T-cell (primary cell): ENCODE measurements around the gene HES1. TPM values are rescaled to one million over a fixed set of nuclear protein-coding genes. Genes with fewer than 3 reads are reported as not detected.

ENCODE experiments used
- ATAC-seq, 4 experiments: fragments of 200-7000 bp in 3 of 4; fragments of 150-1000 bp in 1 of 4; cut with Tn5 transposase; replicated peaks in 1 of 4; 1 replicate in 3 of 4; 2 replicates in 1 of 4; pipeline ENCODE4 v1.10.0; 2021; ENCODE audit warnings: moderate library complexity in 3 of 4, mild to moderate bottlenecking in 2 of 4, moderate number of reproducible peaks in 1 of 4
- CTCF ChIA-PET, 2 donors: fragments of 300-600 bp; sonication (Branson Sonifier 250); formaldehyde crosslinking; loops; one replicate each; lab custom pipeline; 2022; ENCODE audit warnings: antibody characterized with exemption in 2 of 2; lab: Charles Lee
- POLR2A ChIA-PET, 2 donors: fragments of 300-600 bp; sonication (Branson Sonifier 250); formaldehyde crosslinking; loops; one replicate each; lab custom pipeline; 2022; ENCODE audit warnings: antibody characterized with exemption in 2 of 2; lab: Charles Lee
- DNase-seq, 35 experiments: peaks; one replicate each; pipeline versions ENCODE4 v3.0.0 to v3.0.0-alpha.2; 2013 to 2023
- H3K27ac ChIP-seq: one replicate; pipeline ENCODE4 v1.5.1; 2013; ENCODE audit warnings: low read length
- H3K27me3 ChIP-seq, 2 experiments: replicated peaks in 1 of 2; 1 replicate in 1 of 2; 2 replicates in 1 of 2; pipeline versions ENCODE4 v1.6.1 to v1.7.0; 2013; ENCODE audit warnings: low read length in 1 of 2, mixed read lengths in 1 of 2; ENCODE audit not compliant: control insufficient read depth in 2 of 2, insufficient read depth in 2 of 2; ENCODE audit errors: extremely low read depth in 1 of 2
- H3K36me3 ChIP-seq, 2 donors: 1 replicate in 1 of 2; 2 replicates in 1 of 2; pipeline versions ENCODE4 v1.6.1 to v1.7.0; 2013; ENCODE audit warnings: low read length in 1 of 2; ENCODE audit not compliant: control insufficient read depth in 2 of 2, insufficient read depth in 1 of 2; ENCODE audit errors: extremely low read depth in 1 of 2
- H3K4me1 ChIP-seq, 2 experiments: 1 replicate in 1 of 2; 2 replicates in 1 of 2; pipeline versions ENCODE4 v1.6.1 to v1.7.0; 2013; ENCODE audit warnings: low read length in 2 of 2, mixed read lengths in 1 of 2; ENCODE audit not compliant: insufficient read depth in 2 of 2, control insufficient read depth in 1 of 2; ENCODE audit errors: extremely low read depth in 1 of 2
- H3K4me3 ChIP-seq, 2 donors: 1 replicate in 1 of 2; 2 replicates in 1 of 2; pipeline versions ENCODE4 v1.5.1 to v1.7.0; 2013; ENCODE audit warnings: mild to moderate bottlenecking in 2 of 2, low read length in 1 of 2, moderate library complexity in 1 of 2; ENCODE audit not compliant: control insufficient read depth in 1 of 2; ENCODE audit errors: extremely low read depth in 1 of 2
- H3K9me3 ChIP-seq: 2 replicates; pipeline ENCODE4 v1.7.0; 2013
- H3K27ac Mint-ChIP-seq, 2 donors: one replicate each; pipeline ENCODE4 v1.8.0; 2020 to 2021; ENCODE audit warnings: mild to moderate bottlenecking in 2 of 2, mixed read lengths in 2 of 2
- H3K27me3 Mint-ChIP-seq, 2 donors: one replicate each; pipeline ENCODE4 v1.8.0; 2021 to 2022; ENCODE audit warnings: mixed read lengths in 2 of 2
- H3K36me3 Mint-ChIP-seq: one replicate; pipeline ENCODE4 v1.8.0; 2021; ENCODE audit warnings: mixed read lengths
- H3K4me1 Mint-ChIP-seq, 3 donors: one replicate each; pipeline ENCODE4 v1.8.0; 2020 to 2022; ENCODE audit warnings: mixed read lengths in 3 of 3, mild to moderate bottlenecking in 1 of 3
- H3K4me3 Mint-ChIP-seq, 3 donors: one replicate each; pipeline ENCODE4 v1.8.0; 2020 to 2022; ENCODE audit warnings: mild to moderate bottlenecking in 3 of 3, mixed read lengths in 3 of 3, moderate library complexity in 3 of 3
- H3K9me3 Mint-ChIP-seq, 3 donors: one replicate each; pipeline ENCODE4 v1.8.0; 2020 to 2022; ENCODE audit warnings: mixed read lengths in 3 of 3
- WGBS: methylation state at CpG from one replicate; pipeline ENCODE4 v1.1.5; 2013; ENCODE audit warnings: missing lambda C conversion rate; ENCODE audit not compliant: insufficient coverage; 5-methylcytosine and 5-hydroxymethylcytosine counted together
- total RNA-seq, 35 experiments: library from RNA in 6 of 35; stranded (reverse) in 6 of 35; fragments of 120-200 nt in 1 of 35; gene quantifications; one replicate each; pipeline versions ENCODE4 v1.2.1 to v1.2.4 and lab custom pipeline; 2013 to 2026

Gene HES1
- total RNA-seq, 5 donors from 2014 or later (not counting 1 experiment from before 2014, with no cell fraction given) = 0.35 to 1.1 (median 0.46) TPM

DNA sequence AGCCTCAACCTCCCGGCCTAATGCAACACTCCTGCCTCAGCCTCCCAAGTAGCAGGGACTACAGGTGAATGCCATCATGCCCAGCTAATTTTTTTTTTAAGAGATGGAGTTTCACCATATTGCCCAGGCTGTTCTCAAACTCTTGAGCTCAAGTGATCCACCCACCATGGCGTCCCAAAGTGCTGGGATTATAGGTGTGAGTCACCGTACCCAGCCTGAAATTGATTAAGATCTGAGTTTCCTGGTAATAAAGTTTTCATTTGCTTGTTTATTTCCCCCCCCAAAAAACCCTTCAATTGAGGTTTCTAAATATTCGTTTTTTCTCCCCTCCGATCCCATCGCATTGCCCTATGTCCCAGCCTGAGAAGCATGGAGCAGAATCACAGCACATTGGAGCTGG, 39.0 kb downstream of the HES1 start:
- WGBS = 100% methylated on average over 1 of the region's 6 CpGs
- ATAC-seq (no peak), DNase-seq (no peak)
- H3K9me3 Mint-ChIP-seq = no peaks in the 10 kb centered on the region
- H3K4me3 Mint-ChIP-seq = no peak overlapping the region
- H3K27ac Mint-ChIP-seq = no peak overlapping the region
- H3K27me3 ChIP-seq = peaks cover 0 to 14% of the 10 kb centered on the region in 2 experiments
- peaks cover 0 to 9% of the 10 kb centered on the region in 2 donors for H3K27me3 Mint-ChIP-seq
- POLR2A ChIA-PET = no interaction called here
- H3K9me3 ChIP-seq = no peaks in the 10 kb centered on the region
- no peak overlapping the region for H3K27ac ChIP-seq
- CTCF ChIA-PET = interaction anchor here in 1 of 2 donors (0.7 kb wide), 1 partner anchor 48 kb away, joined by 3 read pairs; no protein-coding TSS in a partner anchor
- H3K4me1 Mint-ChIP-seq = no peaks in the 10 kb centered on the region
- no peaks in the 10 kb centered on the region for H3K4me1 ChIP-seq
- no peaks in the 10 kb centered on the region for H3K36me3 ChIP-seq
- H3K36me3 Mint-ChIP-seq = no peaks in the 10 kb centered on the region
- H3K4me3 ChIP-seq = no peak overlapping the region

DNA sequence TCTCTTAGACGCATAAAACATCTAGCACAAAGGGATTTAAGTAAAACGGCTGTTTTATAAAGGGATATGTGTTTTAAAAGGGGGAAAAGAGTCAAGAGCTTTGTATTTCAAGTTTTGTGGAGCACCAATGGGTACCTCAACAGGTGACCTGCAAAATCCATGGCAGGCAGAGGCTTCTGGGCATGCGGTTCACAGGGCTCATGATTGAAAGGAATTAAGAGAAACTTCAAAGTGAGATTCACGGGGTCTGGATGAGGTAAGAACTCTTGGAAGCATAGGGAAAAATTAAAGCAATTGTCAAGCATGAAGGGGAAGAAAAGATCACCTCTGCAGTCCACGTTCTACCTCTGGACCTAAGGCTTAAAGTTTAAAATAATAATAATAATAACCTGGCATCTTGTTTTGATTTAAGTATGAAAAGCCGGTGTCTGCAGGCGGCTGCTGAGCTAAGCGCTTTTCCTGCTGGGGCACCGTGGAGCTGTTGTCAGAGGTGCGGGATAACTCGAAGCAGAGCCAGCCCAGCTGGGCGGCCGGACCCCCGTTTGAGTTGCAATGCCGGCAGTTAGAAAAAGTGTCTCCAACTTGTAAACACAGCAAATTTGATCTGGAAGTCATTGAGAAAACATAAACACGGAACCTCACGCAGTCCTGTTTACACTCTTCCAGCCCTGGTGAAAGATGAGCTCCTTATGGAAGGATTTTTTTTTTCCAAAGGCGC, 40.5 kb downstream of the HES1 start:
- DNase-seq (no peak), ATAC-seq (no peak)
- no peaks in the 10 kb centered on the region for H3K9me3 ChIP-seq
- Mint-ChIP-seq H3K27me3 (peaks cover 0 to 8% of the 10 kb centered on the region in 2 donors), H3K4me3 (no peak overlapping the region), H3K36me3 (no peaks in the 10 kb centered on the region), H3K27ac (no peak overlapping the region), H3K4me1 (no peaks in the 10 kb centered on the region), H3K9me3 (no peaks in the 10 kb centered on the region)
- ChIA-PET POLR2A (no interaction called here), CTCF (interaction anchor here in 1 of 2 donors (0.7 kb wide), 1 partner anchor 553 kb away, joined by 3 read pairs; no protein-coding TSS in a partner anchor)
- H3K36me3 ChIP-seq = no peaks in the 10 kb centered on the region
- H3K27ac ChIP-seq = no peak overlapping the region
- no peak overlapping the region for H3K4me3 ChIP-seq
- H3K4me1 ChIP-seq = no peaks in the 10 kb centered on the region
- H3K27me3 ChIP-seq = peaks cover 0 to 12% of the 10 kb centered on the region in 2 experiments
- WGBS = 85% methylated on average over 9 of the region's 18 CpGs

DNA sequence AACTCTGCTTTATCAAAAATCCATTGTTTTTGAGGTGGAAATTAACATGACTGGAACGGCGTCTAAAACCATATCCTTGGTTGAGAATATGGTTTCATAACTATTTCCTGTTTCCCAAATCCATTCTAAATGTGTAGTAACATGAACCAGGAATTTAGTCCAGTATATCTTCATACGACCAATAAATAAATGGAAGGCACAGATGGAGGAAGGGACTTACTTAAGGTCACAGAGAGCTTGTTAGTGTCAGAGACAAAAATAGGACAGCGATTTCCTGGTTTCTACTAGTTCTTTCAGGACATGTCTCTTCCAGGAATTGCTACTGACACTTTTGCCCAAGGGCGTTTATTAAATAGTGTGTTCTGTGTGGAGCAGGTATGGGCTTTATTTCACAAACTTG, 41.2 kb downstream of the HES1 start:
- Histone ChIP-seq H3K4me3 (no peak overlapping the region), H3K9me3 (no peaks in the 10 kb centered on the region), H3K36me3 (no peaks in the 10 kb centered on the region), H3K4me1 (no peaks in the 10 kb centered on the region), H3K27me3 (peaks cover 0 to 12% of the 10 kb centered on the region in 2 experiments), H3K27ac (no peak overlapping the region)
- WGBS = 52% methylated on average over 2 of the region's 5 CpGs
- Mint-ChIP-seq H3K27ac (no peak overlapping the region), H3K4me3 (no peak overlapping the region), H3K9me3 (no peaks in the 10 kb centered on the region), H3K36me3 (no peaks in the 10 kb centered on the region), H3K4me1 (no peaks in the 10 kb centered on the region), H3K27me3 (peaks cover 0 to 8% of the 10 kb centered on the region in 2 donors)
- POLR2A ChIA-PET = no interaction called here
- DNase-seq (no peak), ATAC-seq (no peak)
- CTCF ChIA-PET = no interaction called here

DNA sequence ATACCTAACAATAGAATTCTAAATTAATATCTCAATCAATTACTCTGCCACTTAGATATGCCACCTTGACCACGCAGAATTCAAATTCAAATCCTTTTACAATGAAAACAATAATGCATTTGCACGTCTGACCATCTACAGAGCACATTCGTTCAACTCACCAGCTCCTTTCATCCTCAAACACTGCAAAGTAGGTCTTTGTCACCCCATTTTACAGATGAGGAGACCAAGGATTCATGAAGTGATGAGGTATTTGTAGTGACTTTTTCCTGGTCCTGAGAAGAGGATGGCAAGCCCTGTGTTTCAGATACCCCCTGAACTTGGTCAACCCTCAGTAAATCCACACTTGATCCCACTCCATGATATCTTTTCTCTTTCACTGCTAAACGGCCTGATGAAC, 42.2 kb downstream of the HES1 start:
- no peak overlapping the region for H3K4me3 Mint-ChIP-seq
- Histone ChIP-seq H3K27me3 (peaks cover 0 to 12% of the 10 kb centered on the region in 2 experiments), H3K9me3 (no peaks in the 10 kb centered on the region), H3K36me3 (no peaks in the 10 kb centered on the region), H3K27ac (no peak overlapping the region), H3K4me3 (no peak overlapping the region), H3K4me1 (no peaks in the 10 kb centered on the region)
- H3K4me1 Mint-ChIP-seq = no peaks in the 10 kb centered on the region
- ChIA-PET POLR2A (no interaction called here), CTCF (no interaction called here)
- H3K27me3 Mint-ChIP-seq = peaks cover 0 to 6% of the 10 kb centered on the region in 2 donors
- H3K27ac Mint-ChIP-seq = no peak overlapping the region
- WGBS = 67% methylated on average over 2 of the region's 4 CpGs
- no peaks in the 10 kb centered on the region for H3K9me3 Mint-ChIP-seq
- no peaks in the 10 kb centered on the region for H3K36me3 Mint-ChIP-seq
- no peak for ATAC-seq
- DNase-seq = no peak

DNA sequence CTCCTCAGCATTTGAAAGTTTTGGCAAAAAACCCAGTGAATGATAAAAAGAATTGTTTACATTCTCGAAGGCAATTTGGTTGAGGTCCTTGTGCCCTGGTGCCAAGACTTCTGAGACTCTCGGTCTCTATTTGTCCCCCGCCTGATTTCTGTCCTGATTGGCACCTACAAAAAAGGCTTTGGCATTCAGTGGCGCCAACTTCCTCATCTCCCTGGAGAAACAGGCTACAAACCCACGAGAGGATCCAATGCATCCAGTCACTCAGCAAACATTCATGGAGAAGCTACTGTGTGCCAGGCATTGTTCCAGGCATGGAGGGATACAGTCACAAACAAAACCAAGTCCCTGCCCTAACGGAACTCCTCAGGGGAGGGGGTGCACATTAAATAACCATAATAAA, 42.7 kb downstream of the HES1 start:
- no peaks in the 10 kb centered on the region for H3K4me1 Mint-ChIP-seq
- H3K4me3 ChIP-seq = no peak overlapping the region
- no peak overlapping the region for H3K4me3 Mint-ChIP-seq
- no peaks in the 10 kb centered on the region for H3K9me3 ChIP-seq
- H3K27ac Mint-ChIP-seq = no peak overlapping the region
- no peaks in the 10 kb centered on the region for H3K36me3 ChIP-seq
- POLR2A ChIA-PET = no interaction called here
- 91% methylated on average over 3 of the region's 6 CpGs for WGBS
- no peak for ATAC-seq
- H3K27me3 ChIP-seq = peaks cover 0 to 12% of the 10 kb centered on the region in 2 experiments
- no peak for DNase-seq
- CTCF ChIA-PET = no interaction called here
- no peaks in the 10 kb centered on the region for H3K36me3 Mint-ChIP-seq
- H3K9me3 Mint-ChIP-seq = no peaks in the 10 kb centered on the region
- H3K4me1 ChIP-seq = no peaks in the 10 kb centered on the region
- no peak overlapping the region for H3K27ac ChIP-seq
- H3K27me3 Mint-ChIP-seq = peaks cover 0 to 6% of the 10 kb centered on the region in 2 donors

DNA sequence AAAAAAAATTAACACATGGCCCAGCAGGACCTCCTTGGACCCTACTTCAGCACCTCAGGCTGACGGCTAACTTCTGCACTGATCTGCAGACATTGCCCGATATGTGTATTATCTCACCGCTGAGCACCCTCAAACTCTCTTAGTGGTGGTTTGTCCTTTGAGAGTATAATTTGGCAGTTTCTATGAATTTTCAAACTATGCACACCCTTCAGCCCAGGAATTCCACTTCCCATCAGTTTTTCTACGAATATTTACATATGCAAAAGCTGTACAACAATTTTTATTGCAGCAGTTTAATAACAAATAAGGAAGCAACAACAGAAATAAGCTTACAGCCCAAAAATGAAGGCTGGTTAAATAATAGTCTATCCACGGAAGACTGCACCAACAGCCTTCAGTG, 44.6 kb downstream of the HES1 start:
- Histone ChIP-seq H3K27ac (no peak overlapping the region), H3K36me3 (no peaks in the 10 kb centered on the region), H3K27me3 (peaks cover 0 to 7% of the 10 kb centered on the region in 2 experiments), H3K4me3 (no peak overlapping the region), H3K9me3 (no peaks in the 10 kb centered on the region), H3K4me1 (no peaks in the 10 kb centered on the region)
- ChIA-PET POLR2A (no interaction called here), CTCF (no interaction called here)
- H3K4me3 Mint-ChIP-seq = no peak overlapping the region
- H3K27ac Mint-ChIP-seq = no peak overlapping the region
- H3K27me3 Mint-ChIP-seq = peaks cover 0 to 6% of the 10 kb centered on the region in 2 donors
- H3K36me3 Mint-ChIP-seq = no peaks in the 10 kb centered on the region
- no CpG with 5 or more reads among the region's 5 CpGs for WGBS
- ATAC-seq = no peak
- no peaks in the 10 kb centered on the region for H3K4me1 Mint-ChIP-seq
- no peak for DNase-seq
- H3K9me3 Mint-ChIP-seq = no peaks in the 10 kb centered on the region
